GM18511 (cell line): ENCODE measurements around the gene CGREF1.
"Not testable (repeated sequence)": the region's sequence is repeated elsewhere in the genome, so short reads cannot be mapped to it uniquely, and the experiment has no call there.

ENCODE experiments used
- ATAC-seq: cut with Tn5 transposase; IDR thresholded peaks from one replicate; pipeline ENCODE4 v1.9.1; 2021; ENCODE audit warnings: mild to moderate bottlenecking, moderate library complexity; ENCODE audit not compliant: unreplicated experiment

The CGREF1 gene

GRCh38 chr2:27115519-27115918, 3.4 kb downstream of the CGREF1 start:
- ATAC-seq: no peak

DNA sequence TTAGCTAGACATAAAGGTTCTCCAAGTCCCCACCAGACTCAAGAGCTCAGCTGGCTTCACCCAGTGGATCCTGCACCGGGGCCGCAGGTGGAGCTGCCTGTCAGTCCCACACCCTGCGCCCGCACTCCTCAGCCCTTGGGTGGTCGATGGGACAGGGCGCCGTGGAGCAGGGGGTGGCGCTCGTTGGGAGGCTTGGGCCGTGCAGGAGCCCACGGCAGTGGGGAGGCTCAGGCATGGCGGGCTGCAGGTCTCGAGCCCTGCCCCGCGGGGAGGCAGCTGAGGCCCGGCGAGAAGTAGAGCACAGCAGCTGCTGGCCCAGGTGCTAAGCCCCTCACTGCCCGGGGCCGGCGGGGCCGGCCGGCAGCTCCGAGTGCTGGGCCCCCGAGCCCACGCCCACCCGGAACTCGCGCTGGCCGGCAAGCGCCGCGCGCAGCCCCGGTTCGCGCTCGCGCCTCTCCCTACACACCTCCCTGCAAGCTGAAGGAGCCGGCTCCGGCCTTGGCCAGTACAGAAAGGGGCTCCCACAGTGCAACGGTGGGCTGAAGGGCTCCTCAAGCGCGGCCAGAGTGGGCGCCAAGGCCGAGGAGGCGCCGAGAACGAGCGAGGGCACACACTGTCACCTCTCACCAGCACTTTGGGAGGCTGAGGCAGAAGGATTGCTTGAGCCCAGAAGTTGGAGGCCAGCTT, 7.4 kb downstream of the CGREF1 start:
- not testable (repeated sequence) for ATAC-seq

GRCh38 chr2:27110603-27111352, 8.2 kb downstream of the CGREF1 start:
- ATAC-seq: not testable (repeated sequence)

GRCh38 chr2:27109083-27109482, 9.8 kb downstream of the CGREF1 start:
- ATAC-seq: no peak

DNA sequence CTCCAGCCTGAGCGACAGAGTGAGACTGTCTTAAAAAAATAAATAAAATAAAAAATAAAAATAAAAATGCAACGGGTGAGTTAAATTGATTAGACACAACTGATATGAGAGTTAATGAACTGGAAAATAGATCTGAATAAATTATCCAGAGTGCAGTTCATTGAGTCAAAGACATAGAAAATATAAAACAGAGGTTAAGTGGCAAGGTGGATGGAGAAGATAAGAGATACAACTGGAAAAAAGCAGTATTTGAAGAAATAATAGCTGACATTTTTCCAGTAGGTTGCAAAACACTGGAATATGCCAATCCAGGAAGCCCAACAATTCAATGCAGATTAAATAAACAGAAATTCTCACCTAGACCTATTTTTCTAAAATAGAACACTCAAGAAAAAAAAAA, 10.7 kb downstream of the CGREF1 start:
- no peak for ATAC-seq

GRCh38 chr2:27105981-27106380, 12.9 kb downstream of the CGREF1 start:
- no peak for ATAC-seq

DNA sequence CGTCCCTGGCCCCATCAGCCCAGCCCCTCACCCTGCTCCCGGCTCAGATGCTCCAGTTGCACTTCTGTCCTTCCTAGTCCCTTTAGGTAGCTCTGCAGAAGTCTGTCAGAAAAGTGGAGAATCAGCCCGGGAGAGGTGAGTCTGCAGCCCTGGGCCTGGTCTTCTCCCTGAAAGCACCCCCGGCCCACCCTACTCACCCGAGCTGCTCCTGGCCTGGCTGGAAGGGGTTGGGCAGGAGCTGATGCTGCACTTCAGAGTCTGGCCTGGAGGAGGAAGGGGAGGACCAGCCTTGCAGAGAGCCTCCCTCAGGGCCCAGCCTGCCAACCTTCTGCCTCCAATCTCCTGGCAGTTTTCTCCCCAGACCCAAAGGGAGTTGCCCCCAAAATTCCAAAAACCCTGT, 16.6 kb downstream of the CGREF1 start:
- no peak for ATAC-seq

GRCh38 chr2:27100036-27100435, 18.9 kb downstream of the CGREF1 start:
- ATAC-seq: no peak

- ATAC-seq: no peak
Measured at GRCh38 chr2:27099334-27099955, 19.5 kb downstream of the CGREF1 start.

DNA sequence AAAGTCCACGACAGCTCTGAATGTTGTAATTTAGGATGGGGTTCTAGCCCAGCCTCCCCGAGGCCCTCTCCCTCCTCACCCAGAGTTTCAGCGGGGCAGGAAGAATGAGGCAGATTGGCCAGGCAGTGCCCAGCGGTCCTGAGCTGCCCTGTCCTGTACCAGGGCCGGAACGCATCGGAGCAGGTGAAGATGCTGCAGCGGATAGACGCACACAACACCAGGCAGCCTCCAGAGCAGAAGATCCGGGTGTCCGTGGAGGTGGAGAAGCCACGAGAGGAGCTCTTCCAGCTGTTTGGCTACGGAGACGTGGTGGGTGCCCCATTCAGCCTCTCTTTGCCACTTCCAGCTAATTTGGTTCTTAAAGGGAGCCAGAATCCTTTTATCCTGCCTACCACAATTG, 21.6 kb downstream of the CGREF1 start:
- ATAC-seq: no peak

- ATAC-seq: no peak
Measured at GRCh38 chr2:27096748-27097297, 22.1 kb downstream of the CGREF1 start.

DNA sequence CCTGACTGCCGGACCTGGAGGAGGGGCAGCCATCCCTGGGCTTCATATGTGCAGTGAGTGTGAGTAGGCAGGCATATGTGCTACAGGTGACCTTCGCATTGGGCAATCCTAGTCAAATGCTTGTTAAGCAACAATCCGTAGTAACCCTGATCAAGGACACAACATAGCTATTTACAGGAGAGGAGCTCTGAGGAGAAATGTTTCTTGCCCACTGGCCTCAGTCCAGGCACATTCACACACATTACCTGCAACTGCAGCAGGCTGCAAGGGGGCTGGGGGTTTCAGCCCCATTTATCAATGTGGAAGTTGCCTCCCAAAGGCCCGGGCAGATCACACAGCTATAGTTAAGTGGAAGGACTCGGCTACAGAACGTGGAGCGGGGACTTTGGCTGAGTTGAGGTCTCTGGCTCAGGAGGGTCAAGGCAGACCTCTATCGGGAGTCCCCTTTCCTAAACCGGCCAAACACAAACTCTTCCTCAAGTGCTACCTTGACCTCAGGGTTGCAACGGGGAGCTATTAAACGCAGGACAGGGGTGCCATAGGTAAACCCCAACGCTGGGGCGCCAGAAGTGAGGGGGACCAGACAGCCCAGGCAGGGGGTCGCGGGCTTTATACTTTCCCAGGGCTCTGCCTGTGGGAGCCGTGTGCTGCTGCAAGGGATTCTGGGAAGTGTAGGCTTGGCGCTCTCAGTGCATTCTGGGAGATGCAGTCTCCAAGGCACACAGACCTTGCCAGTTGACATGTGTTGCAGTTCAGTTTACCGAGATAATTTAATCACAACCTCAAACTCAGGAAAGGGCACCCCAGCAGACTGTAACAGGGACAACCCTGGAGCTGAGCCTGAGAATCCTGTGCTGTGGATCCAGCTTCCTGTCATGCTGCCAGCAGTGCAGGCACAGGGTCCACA, 22.9 kb downstream of the CGREF1 start:
- ATAC-seq: no peak

DNA sequence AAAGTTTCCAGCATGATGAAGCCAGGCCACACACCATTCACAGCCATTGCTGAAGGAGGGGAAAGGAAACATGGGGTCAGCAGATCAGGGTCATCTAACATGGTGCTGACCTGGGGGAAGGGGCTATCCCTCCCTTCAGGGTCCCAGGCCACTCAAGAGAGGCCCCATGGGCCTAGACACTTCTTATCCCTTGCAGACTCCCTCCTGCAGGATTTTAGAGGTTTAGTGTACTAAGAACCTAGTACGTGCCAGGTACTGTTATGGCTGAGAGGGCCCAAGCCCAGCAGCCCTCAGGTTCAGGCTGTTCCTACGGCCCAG, 23.5 kb downstream of the CGREF1 start:
- ATAC-seq: no peak

GRCh38 chr2:27094353-27094984, 24.5 kb downstream of the CGREF1 start:
- ATAC-seq: no peak

DNA sequence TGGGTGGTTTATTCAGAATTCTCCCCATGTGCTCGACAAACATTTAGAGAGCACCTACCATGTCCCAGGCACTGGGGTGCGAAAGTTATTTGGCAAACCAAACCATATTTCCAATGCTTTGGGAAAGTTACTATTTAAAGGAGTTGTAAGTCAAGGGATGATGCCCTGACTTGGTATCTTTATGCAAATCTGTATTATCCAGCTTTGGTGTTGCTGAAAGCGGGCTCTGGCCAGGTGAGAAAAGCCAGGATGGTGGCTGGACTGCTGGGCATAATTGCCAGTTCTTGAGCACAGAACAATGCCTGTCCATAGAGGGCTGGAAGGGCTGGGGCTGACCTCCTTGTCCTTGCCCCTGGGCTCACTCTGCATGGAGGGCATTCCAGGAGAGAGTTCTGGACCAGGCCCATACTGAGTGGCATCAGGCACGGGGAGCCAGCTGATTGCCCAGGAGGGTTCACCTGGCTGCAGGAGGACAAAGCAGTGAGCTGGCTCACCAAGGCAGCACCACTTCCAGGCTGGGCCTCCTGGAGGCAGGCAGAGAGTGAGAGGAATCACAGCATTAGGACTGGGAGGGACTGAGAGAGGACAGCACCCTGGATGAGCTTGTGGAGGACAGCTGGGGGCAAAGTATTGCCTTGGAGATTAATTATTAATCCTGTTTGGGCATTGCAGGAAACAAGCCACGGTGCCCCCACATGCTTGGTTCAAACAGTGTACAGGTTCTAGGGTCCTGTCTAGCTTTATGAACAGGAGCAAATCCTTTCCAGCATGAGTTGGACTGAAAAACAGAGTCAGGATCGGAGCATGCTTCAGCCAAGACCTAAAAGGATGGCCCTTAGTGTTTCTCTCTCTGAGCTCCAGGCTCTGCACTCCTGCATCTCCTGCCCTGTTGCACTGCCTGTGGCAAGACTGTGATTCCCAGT, 25.2 kb downstream of the CGREF1 start:
- no peak for ATAC-seq

- ATAC-seq: no peak
Measured at GRCh38 chr2:27092696-27093429, 26.1 kb downstream of the CGREF1 start.

GRCh38 chr2:27091746-27092695, 26.9 kb downstream of the CGREF1 start:
- no peak for ATAC-seq
